ENCODE measurements around the gene GPD1L. TPM values are rescaled to one million over a fixed set of nuclear protein-coding genes. Genes with fewer than 3 reads are reported as not detected.
"Not testable (repeated sequence)": the region's sequence is repeated elsewhere in the genome, so short reads cannot be mapped to it uniquely, and the experiment has no call there.

The GPD1L gene
- polyA plus RNA-seq, 3 donors from 2014 or later: 9.0 to 22.4 (median 20.8) TPM

GRCh38 chr3:32184187-32184730, 77.8 kb downstream of the GPD1L start:
- no peak for DNase-seq
- Mint-ChIP-seq H3K27me3 (ENCODE audit: low read depth in 3 of 3) (peaks cover 3 to 6% (median 4%) of the 10 kb centered on the region in 3 donors), H3K4me1 (no peaks in the 10 kb centered on the region), H3K27ac (no peak overlapping the region), H3K9me3 (no peaks in the 10 kb centered on the region), H3K4me3 (no peak overlapping the region), H3K36me3 (no peaks in the 10 kb centered on the region)

- no peaks in the 10 kb centered on the region for H3K9me3 Mint-ChIP-seq
- peaks cover 3 to 8% (median 4%) of the 10 kb centered on the region in 3 donors for H3K27me3 Mint-ChIP-seq (ENCODE audit: low read depth in 3 of 3)
- no peak overlapping the region for H3K4me3 Mint-ChIP-seq
- H3K36me3 Mint-ChIP-seq: no peaks in the 10 kb centered on the region
- H3K4me1 Mint-ChIP-seq: no peaks in the 10 kb centered on the region
- H3K27ac Mint-ChIP-seq: no peak overlapping the region
- no peak for DNase-seq
Measured at GRCh38 chr3:32186097-32186496, 79.7 kb downstream of the GPD1L start.

GRCh38 chr3:32186876-32187275, 80.5 kb downstream of the GPD1L start:
- H3K9me3 Mint-ChIP-seq: no peaks in the 10 kb centered on the region
- H3K27me3 Mint-ChIP-seq (ENCODE audit: low read depth in 3 of 3): peaks cover 3 to 12% (median 4%) of the 10 kb centered on the region in 3 donors
- no peaks in the 10 kb centered on the region for H3K36me3 Mint-ChIP-seq
- no peak for DNase-seq
- no peak overlapping the region for H3K4me3 Mint-ChIP-seq
- H3K27ac Mint-ChIP-seq: no peak overlapping the region
- no peaks in the 10 kb centered on the region for H3K4me1 Mint-ChIP-seq

- H3K27ac Mint-ChIP-seq: no peak overlapping the region
- H3K27me3 Mint-ChIP-seq (ENCODE audit: low read depth in 3 of 3): peaks cover 0 to 7% (median 5%) of the 10 kb centered on the region in 3 donors
- no peak overlapping the region for H3K4me3 Mint-ChIP-seq
- no peaks in the 10 kb centered on the region for H3K4me1 Mint-ChIP-seq
- no peaks in the 10 kb centered on the region for H3K9me3 Mint-ChIP-seq
- no peak for DNase-seq
- no peaks in the 10 kb centered on the region for H3K36me3 Mint-ChIP-seq
Measured at GRCh38 chr3:32189693-32190092, 83.3 kb downstream of the GPD1L start.

- H3K36me3 Mint-ChIP-seq: not testable (repeated sequence)
Measured at GRCh38 chr3:32190556-32190955, 84.1 kb downstream of the GPD1L start.

GRCh38 chr3:32193101-32193500, 86.7 kb downstream of the GPD1L start:
- Mint-ChIP-seq H3K27me3 (ENCODE audit: low read depth in 3 of 3) (peaks cover 0 to 7% (median 2%) of the 10 kb centered on the region in 3 donors), H3K27ac (no peak overlapping the region), H3K9me3 (no peaks in the 10 kb centered on the region), H3K4me1 (no peaks in the 10 kb centered on the region), H3K36me3 (no peaks in the 10 kb centered on the region), H3K4me3 (no peak overlapping the region)
- DNase-seq: no peak

More at GRCh38 chr3:32190556-32190955, 84.1 kb downstream of the GPD1L start:
- not testable (repeated sequence) for DNase-seq; H3K27me3 Mint-ChIP-seq (ENCODE audit: low read depth in 3 of 3); H3K4me3 Mint-ChIP-seq; H3K9me3 Mint-ChIP-seq; H3K4me1 Mint-ChIP-seq; H3K27ac Mint-ChIP-seq

GRCh38 chr3:32194653-32195052, 88.2 kb downstream of the GPD1L start:
- H3K4me3 Mint-ChIP-seq: no peak overlapping the region

GRCh38 chr3:32195995-32196540, 89.6 kb downstream of the GPD1L start:
- Mint-ChIP-seq H3K36me3 (no peaks in the 10 kb centered on the region), H3K9me3 (no peaks in the 10 kb centered on the region), H3K27ac (no peak overlapping the region), H3K4me1 (no peaks in the 10 kb centered on the region), H3K27me3 (ENCODE audit: low read depth in 3 of 3) (peaks cover 2 to 17% (median 3%) of the 10 kb centered on the region in 3 donors), H3K4me3 (no peak overlapping the region)
- no peak for DNase-seq

More at GRCh38 chr3:32194653-32195052, 88.2 kb downstream of the GPD1L start:
- no peaks in the 10 kb centered on the region for H3K4me1 Mint-ChIP-seq
- no peak overlapping the region for H3K27ac Mint-ChIP-seq
- H3K36me3 Mint-ChIP-seq: no peaks in the 10 kb centered on the region
- H3K27me3 Mint-ChIP-seq (ENCODE audit: low read depth in 3 of 3): peaks cover 2 to 19% (median 3%) of the 10 kb centered on the region in 3 donors
- no peaks in the 10 kb centered on the region for H3K9me3 Mint-ChIP-seq
- no peak for DNase-seq

- no peaks in the 10 kb centered on the region for H3K36me3 Mint-ChIP-seq
Measured at GRCh38 chr3:32197991-32198390, 91.6 kb downstream of the GPD1L start.

GRCh38 chr3:32198714-32199113, 92.3 kb downstream of the GPD1L start:
- peaks cover 0 to 19% (median 6%) of the 10 kb centered on the region in 3 donors for H3K27me3 Mint-ChIP-seq (ENCODE audit: low read depth in 3 of 3)
- no peaks in the 10 kb centered on the region for H3K36me3 Mint-ChIP-seq
- H3K4me1 Mint-ChIP-seq: no peaks in the 10 kb centered on the region
- H3K27ac Mint-ChIP-seq: no peak overlapping the region
- H3K9me3 Mint-ChIP-seq: no peaks in the 10 kb centered on the region
- no peak overlapping the region for H3K4me3 Mint-ChIP-seq
- DNase-seq: no peak

More at GRCh38 chr3:32197991-32198390, 91.6 kb downstream of the GPD1L start:
- Mint-ChIP-seq H3K9me3 (no peaks in the 10 kb centered on the region), H3K27me3 (ENCODE audit: low read depth in 3 of 3) (peaks cover 2 to 15% (median 6%) of the 10 kb centered on the region in 3 donors), H3K4me1 (no peaks in the 10 kb centered on the region), H3K27ac (no peak overlapping the region), H3K4me3 (no peak overlapping the region)
- DNase-seq: no peak

- Mint-ChIP-seq H3K4me3 (no peak overlapping the region), H3K27me3 (ENCODE audit: low read depth in 3 of 3) (peaks cover 0 to 19% (median 8%) of the 10 kb centered on the region in 3 donors), H3K9me3 (no peaks in the 10 kb centered on the region)
Measured at GRCh38 chr3:32200490-32200889, 94.1 kb downstream of the GPD1L start.

GRCh38 chr3:32200992-32201758, 94.8 kb downstream of the GPD1L start:
- H3K27me3 Mint-ChIP-seq (ENCODE audit: low read depth in 3 of 3): peaks cover 0 to 19% (median 8%) of the 10 kb centered on the region in 3 donors
- no peaks in the 10 kb centered on the region for H3K9me3 Mint-ChIP-seq
- H3K36me3 Mint-ChIP-seq: no peaks in the 10 kb centered on the region
- DNase-seq: no peak
- no peaks in the 10 kb centered on the region for H3K4me1 Mint-ChIP-seq
- no peak overlapping the region for H3K27ac Mint-ChIP-seq
- no peak overlapping the region for H3K4me3 Mint-ChIP-seq

More at GRCh38 chr3:32200490-32200889, 94.1 kb downstream of the GPD1L start:
- Mint-ChIP-seq H3K36me3 (no peaks in the 10 kb centered on the region), H3K4me1 (no peaks in the 10 kb centered on the region), H3K27ac (no peak overlapping the region)
- DNase-seq: no peak

GRCh38 chr3:32202496-32202895, 96.1 kb downstream of the GPD1L start:
- H3K4me1 Mint-ChIP-seq: no peaks in the 10 kb centered on the region
- DNase-seq: no peak
- H3K27ac Mint-ChIP-seq: no peak overlapping the region
- no peak overlapping the region for H3K4me3 Mint-ChIP-seq
- H3K36me3 Mint-ChIP-seq: no peaks in the 10 kb centered on the region
- no peaks in the 10 kb centered on the region for H3K9me3 Mint-ChIP-seq
- H3K27me3 Mint-ChIP-seq (ENCODE audit: low read depth in 3 of 3): peaks cover 0 to 19% (median 8%) of the 10 kb centered on the region in 3 donors

- Mint-ChIP-seq H3K27me3 (ENCODE audit: low read depth in 3 of 3) (peaks cover 2 to 12% (median 5%) of the 10 kb centered on the region in 3 donors), H3K27ac (no peak overlapping the region), H3K9me3 (no peaks in the 10 kb centered on the region), H3K36me3 (no peaks in the 10 kb centered on the region), H3K4me3 (no peak overlapping the region), H3K4me1 (no peaks in the 10 kb centered on the region)
- DNase-seq: no peak
Measured at GRCh38 chr3:32203854-32204253, 97.4 kb downstream of the GPD1L start.

Measured in immature natural killer cell (primary cell).